ENCODE data around the gene RHOB.
"Not testable (repeated sequence)": the region's sequence is repeated elsewhere in the genome, so short reads cannot be mapped to it uniquely, and the experiment has no call there.

Gene RHOB

GRCh38 chr2:20457661-20458630 is 11.1 kb downstream of the RHOB start:
- no peak for DNase-seq (ENCODE audit: low spot score)
- in situ Hi-C loops (cut with MboI; ENCODE audit: low sequenced_read_pairs, unreplicated experiment), result no loop called here
- TF ChIP-seq, protein P1, sequence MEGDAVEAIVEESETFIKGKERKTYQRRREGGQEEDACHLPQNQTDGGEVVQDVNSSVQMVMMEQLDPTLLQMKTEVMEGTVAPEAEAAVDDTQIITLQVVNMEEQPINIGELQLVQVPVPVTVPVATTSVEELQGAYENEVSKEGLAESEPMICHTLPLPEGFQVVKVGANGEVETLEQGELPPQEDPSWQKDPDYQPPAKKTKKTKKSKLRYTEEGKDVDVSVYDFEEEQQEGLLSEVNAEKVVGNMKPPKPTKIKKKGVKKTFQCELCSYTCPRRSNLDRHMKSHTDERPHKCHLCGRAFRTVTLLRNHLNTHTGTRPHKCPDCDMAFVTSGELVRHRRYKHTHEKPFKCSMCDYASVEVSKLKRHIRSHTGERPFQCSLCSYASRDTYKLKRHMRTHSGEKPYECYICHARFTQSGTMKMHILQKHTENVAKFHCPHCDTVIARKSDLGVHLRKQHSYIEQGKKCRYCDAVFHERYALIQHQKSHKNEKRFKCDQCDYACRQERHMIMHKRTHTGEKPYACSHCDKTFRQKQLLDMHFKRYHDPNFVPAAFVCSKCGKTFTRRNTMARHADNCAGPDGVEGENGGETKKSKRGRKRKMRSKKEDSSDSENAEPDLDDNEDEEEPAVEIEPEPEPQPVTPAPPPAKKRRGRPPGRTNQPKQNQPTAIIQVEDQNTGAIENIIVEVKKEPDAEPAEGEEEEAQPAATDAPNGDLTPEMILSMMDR (IDR thresholded peaks at IDR 0.05; ENCODE audit: borderline replicate concordance, control extremely low read depth, extremely low read depth, insufficient read depth, missing control alignments), result no peak

- DNase-seq (ENCODE audit: low spot score); in situ Hi-C loops (cut with MboI; ENCODE audit: low sequenced_read_pairs, unreplicated experiment): not testable (repeated sequence)
Observed at GRCh38 chr2:20458737-20459484, 12.0 kb downstream of the RHOB start.

- TF ChIP-seq, protein P1 (IDR thresholded peaks at IDR 0.05; ENCODE audit: borderline replicate concordance, control extremely low read depth, extremely low read depth, insufficient read depth, missing control alignments), result no peak
- DNase-seq (ENCODE audit: low spot score), result no peak
Observed at GRCh38 chr2:20465716-20466394, 19.0 kb downstream of the RHOB start.

DNA sequence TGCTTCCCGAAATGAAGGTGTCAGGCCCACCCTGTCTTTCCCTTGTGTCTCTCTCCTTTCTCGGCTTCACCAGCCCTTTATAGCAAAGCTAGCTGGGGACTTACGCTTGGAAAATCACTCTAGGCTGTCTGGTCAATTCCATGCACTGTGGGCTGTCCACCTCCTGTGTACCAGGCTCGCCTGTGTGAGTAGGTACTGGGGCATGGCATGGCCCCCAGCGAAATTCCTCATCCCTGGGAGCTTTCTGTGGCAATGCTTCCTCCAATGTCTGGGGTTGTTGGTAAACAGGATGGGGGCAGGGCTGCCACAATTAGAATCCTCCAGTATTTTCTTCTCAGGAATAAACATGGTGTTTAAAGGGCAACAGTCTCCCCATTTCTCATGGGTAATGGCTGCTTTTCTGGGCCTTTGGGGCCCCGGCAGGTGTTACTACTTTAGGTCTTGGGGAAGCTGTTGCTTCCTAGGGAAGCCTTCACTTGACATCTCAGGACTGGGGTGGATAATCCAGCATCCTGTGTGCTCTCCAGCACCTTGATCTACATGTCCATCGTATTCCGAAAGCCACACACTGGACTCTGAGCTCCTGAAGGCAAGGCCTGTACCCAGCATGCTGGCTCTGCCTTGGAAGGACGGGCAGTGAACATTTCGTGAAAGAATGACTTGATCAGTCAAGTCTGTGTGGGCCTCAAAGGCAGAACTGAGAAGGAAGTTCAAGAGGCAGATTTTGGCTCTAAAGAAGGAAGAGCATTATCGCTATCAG is 21.1 kb downstream of the RHOB start:
- in situ Hi-C loops (cut with MboI; ENCODE audit: low sequenced_read_pairs, unreplicated experiment), result no loop called here
- TF ChIP-seq, protein P1 (IDR thresholded peaks at IDR 0.05; ENCODE audit: borderline replicate concordance, control extremely low read depth, extremely low read depth, insufficient read depth, missing control alignments), result no peak
- no peak for DNase-seq (ENCODE audit: low spot score)

More at GRCh38 chr2:20465716-20466394, 19.0 kb downstream of the RHOB start:
- in situ Hi-C loops (cut with MboI; ENCODE audit: low sequenced_read_pairs, unreplicated experiment), result no loop called here

DNA sequence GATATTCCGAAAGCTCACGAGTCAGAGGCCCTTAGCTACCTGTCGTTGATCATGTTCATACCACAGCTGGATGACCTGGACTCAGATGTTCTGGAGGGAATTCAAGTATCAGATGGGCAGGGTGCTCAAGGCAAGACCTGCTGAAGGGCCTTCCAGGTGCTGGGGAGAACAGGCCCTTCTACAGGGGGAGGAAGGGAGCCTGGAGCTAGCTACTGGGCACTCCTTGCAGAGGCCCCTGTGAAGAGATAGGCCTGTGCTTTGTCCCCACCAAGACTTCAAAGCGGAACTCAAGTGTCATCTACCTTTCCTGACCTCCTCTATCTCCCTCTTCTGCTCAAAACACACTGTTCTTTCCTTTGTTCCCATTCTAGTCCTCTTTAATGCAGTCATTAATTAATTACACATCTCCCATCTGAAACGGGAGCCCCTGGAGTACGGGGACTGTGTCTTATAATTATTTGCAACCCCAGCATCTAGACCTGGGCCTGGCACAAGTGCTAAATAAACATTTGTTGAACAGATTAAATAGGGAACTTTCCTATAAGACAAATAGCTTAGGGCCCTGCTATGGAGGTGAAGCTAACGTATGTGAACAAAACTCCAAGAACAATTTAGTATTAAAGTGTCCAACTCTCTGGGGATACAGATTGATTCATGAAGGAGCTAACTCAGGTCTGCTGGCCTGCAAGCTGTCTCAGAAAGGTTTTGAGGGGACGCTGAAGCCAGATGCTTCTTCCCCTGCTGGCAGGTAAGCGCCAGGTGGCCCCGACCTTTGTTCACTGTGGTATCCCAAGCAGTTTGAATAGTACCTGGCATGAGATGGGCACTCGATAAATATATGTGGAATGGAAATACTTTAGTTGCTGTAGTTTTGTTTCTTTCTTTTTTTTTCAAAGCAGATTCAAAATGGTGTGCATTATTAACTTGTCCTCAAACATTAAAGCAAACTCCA is 22.0 kb downstream of the RHOB start:
- DNase-seq (ENCODE audit: low spot score), result no peak
- in situ Hi-C loops (cut with MboI; ENCODE audit: low sequenced_read_pairs, unreplicated experiment), result no loop called here
- TF ChIP-seq, protein P1 (IDR thresholded peaks at IDR 0.05; ENCODE audit: borderline replicate concordance, control extremely low read depth, extremely low read depth, insufficient read depth, missing control alignments), result no peak

DNA sequence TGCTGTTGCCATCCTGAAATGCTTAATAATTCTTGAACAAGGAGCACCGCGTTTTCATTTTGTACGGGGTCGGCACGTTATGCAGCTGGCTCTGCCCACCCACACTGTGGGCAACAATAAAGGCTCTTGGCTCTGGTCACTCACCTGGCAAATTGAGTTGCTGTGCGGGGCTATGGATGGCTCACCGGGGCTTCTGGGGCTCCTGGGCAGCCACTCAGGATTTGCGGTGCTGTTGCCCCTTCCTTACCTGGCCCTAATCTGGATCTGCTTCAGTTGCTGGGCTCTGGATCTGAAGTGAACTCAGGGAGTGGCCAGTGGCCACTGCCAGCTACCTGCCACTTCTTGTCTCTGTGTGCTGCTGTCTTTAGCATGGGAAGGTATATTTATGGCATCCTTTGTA is 22.7 kb downstream of the RHOB start:
- DNase-seq (ENCODE audit: low spot score), result no peak
- TF ChIP-seq, protein P1 (IDR thresholded peaks at IDR 0.05; ENCODE audit: borderline replicate concordance, control extremely low read depth, extremely low read depth, insufficient read depth, missing control alignments), result no peak
- in situ Hi-C loops (cut with MboI; ENCODE audit: low sequenced_read_pairs, unreplicated experiment), result no loop called here
